HG03135 (cell line): ENCODE results near the gene SLC32A1.

Source experiments
- ATAC-seq: cut with Tn5 transposase; IDR thresholded peaks from one replicate; pipeline ENCODE4 v1.9.1; 2021; ENCODE audit warnings: mild to moderate bottlenecking, moderate library complexity; ENCODE audit not compliant: unreplicated experiment

The SLC32A1 gene, protein sequence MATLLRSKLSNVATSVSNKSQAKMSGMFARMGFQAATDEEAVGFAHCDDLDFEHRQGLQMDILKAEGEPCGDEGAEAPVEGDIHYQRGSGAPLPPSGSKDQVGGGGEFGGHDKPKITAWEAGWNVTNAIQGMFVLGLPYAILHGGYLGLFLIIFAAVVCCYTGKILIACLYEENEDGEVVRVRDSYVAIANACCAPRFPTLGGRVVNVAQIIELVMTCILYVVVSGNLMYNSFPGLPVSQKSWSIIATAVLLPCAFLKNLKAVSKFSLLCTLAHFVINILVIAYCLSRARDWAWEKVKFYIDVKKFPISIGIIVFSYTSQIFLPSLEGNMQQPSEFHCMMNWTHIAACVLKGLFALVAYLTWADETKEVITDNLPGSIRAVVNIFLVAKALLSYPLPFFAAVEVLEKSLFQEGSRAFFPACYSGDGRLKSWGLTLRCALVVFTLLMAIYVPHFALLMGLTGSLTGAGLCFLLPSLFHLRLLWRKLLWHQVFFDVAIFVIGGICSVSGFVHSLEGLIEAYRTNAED

GRCh38 chr20:38723848-38724625 is at the start of gene SLC32A1:
Gene SLC32A1, plus strand, starts transcription at chr20:38724486. Its CDS starts 239 bp downstream, at chr20:38724725.
- no peak for ATAC-seq

DNA sequence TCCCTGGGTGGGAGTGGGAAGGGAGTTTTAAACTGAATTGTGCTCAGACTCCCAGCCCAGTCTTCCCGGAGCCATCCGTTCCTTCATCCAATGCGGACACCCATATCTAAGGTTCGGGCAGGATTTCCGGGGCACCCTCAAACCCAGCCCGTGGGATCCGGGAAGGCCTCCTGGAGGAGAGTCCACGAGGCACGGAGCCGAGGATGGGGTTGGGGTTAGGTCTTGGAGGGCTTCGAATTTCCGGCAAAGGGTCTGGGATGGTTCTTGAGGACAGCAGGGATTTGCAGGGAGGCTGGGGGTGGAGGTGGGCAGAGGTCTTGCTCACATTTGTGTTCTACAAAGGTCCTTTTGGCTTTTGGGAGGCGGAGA is 49.5 kb upstream of the SLC32A1 start:
- no peak for ATAC-seq

DNA sequence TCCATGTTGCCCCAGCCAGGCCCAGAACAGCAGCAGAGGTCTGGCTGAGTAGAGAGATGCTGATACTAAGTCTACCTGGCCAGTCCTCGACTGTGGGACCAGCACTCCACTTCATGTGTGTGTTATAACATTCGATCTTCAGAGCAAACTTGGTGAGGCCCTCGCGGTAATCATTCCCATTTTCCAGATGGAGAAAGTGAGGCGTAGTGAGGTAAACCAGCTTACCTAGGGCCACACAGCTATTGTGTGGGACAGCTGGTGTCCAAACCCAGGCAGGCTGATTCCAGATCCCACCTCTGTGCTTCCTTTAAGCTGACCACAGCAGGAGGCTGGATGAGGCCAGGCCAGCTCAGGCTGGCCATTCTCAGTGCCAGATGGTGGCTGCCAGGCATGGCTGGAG is 47.7 kb upstream of the SLC32A1 start:
- ATAC-seq = no peak

- ATAC-seq = no peak
These were observed 43.6 kb upstream of the SLC32A1 start for GRCh38 chr20:38680500-38681306.

DNA sequence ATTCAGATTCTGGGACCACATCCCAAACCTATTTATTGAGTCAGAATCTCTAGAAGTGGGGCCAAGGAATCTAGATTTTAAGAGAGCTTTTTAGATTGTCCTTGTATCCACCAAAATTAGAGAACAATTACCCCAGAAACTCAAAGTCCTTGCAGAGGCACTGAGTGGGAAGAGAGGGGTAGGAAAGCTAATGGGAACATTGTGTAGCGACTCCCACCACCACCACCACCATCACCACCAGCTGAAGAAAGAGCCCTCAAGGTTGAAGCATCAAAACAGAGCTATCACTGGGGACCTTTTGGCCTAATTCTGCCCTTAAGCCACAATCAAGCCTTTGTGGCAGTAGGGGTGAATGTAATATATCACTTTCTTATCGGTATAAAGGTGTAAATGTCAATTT is 39.0 kb upstream of the SLC32A1 start:
- no peak for ATAC-seq

DNA sequence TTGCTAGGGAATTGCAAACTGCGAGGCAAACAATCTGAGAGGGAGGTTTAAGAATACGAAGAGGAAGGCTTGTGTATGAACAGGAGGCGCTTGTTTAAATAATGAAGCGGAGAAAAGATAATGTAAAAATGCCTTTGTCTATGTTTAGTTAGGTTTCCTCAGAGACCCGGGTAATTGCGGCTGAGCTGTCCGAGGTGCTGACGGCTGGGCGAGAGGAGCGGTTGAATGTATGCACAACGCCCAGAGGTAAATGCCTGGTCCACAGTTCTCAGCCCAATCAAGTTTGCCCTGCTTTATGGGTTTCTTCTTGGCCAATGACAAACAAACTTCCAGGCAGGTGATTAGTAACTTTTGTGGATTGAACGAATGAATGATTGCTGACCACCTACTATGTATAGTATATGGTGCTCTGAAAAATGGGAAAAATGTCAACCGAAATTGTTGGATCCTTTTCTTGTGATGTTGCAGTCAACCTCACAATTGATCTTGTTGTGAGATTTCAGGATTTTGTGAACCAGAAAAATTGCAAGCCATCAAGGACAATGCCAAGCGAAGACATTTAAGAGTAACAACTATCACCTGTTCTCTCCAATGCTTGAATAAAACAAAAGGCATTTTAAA is 38.3 kb upstream of the SLC32A1 start:
- ATAC-seq = no peak

DNA sequence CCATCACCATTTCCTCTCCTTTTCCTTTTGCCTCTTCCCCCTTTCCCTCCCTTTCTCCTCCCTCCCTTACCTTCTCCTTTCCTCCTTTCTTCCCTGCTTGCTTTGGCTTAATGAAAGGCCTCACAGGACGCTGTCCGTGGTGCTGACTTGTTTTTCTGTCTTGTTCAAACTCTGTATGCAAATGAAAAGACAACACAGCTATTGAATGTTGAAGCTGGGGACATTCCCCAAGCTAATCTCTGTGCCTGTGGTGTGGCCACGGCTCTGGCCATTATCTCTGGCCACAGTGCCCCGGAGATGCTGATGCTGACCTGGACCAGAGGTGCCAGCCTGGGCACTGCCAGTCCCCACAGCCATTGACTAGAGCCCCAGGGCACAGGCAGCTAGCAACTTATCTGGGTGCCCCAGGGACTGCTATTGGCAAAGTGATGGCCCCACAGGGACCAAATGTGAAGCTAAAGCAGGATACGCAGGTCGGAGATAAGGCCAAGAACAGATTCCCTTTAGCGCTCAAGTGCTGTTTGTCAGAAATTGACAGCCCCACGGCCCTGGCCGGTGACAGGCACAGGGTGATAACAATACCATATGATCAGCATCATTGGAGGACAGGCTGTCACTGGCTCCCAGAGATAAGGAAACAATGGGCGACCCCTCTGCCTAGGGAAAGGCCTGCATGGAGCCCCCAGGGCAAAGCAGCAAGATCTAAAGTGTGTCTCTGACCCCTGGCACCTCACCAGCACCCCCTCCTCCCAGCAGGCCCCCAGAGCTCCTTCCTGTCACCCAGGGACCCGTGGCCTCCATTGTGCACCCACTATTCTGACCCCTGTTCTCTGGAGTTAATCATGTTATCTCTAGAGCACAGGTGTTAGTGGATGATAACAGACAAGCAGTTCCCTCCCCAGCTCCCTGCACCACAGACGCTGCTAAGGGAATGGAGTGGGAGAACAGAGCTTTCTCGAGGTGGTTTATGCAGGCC is 31.6 kb upstream of the SLC32A1 start:
- no peak for ATAC-seq

DNA sequence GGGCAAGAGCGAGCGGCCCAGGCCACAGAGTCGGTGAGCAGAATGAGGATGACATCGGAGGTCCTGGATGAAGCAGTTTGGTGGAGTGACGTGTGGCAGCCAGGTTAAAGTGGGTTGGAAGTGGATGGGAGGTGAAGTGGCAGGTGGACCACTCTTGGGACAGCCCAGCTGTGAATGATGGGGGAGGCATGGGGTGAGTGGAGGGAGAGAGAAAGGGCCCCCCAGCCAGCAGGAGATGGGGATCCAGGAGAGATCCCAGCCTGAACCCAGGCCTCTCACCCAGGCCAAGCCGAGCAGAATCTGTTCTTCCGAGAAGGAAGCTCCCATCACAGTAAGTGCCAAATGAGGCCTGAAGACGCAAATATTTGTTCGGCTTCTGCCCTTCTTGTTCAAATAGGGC is 27.0 kb upstream of the SLC32A1 start:
- ATAC-seq = no peak

GRCh38 chr20:38698541-38698940 is 25.7 kb upstream of the SLC32A1 start:
- no peak for ATAC-seq

DNA sequence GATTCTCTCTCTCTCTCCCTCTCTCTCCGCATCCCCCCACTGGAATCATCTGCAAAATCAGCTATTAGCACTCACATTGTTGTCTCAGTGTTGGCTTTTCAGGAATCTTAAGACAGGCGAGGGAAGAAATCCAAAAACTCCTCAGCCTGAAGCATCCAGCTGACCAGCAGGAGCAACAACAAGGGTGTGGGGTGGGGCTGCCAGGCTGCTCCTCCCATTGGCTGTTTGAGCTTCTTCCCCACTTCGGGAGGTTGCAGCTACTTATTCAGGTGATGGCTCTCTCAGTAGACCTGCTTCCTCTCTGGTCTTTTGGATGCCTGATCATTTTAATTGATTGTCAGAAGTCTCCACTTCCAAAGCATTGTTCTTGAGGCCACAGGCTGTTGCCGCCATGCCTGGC is 24.1 kb upstream of the SLC32A1 start:
- ATAC-seq = no peak

DNA sequence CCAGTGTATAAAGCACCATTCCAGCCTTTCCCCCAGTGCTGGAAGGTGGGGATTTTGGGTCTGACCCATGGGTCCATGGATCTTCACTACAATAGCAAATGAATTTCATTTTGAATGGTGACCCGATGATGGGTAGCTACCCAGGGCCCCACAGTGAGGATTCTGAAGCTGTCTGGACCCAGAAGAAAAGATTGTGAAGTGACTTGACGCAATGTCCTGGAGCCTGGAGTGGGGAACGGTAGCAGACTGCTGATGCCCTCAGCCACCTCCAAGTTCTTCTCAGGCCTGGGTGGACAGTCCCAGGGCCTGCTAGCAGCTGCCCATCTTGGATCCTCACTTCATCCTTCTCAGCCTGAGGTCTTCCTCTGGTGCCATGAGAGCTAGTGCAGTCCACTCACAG is 23.4 kb upstream of the SLC32A1 start:
- no peak for ATAC-seq

- no peak for ATAC-seq
These were observed 20.8 kb upstream of the SLC32A1 start for GRCh38 chr20:38703526-38703925.

GRCh38 chr20:38704136-38704535 is 20.1 kb upstream of the SLC32A1 start:
- ATAC-seq = no peak

- no peak for ATAC-seq
These were observed 17.8 kb upstream of the SLC32A1 start for GRCh38 chr20:38706509-38706908.

GRCh38 chr20:38714308-38714707 is 10.0 kb upstream of the SLC32A1 start:
- ATAC-seq = no peak

GRCh38 chr20:38715646-38716045 is 8.6 kb upstream of the SLC32A1 start:
- ATAC-seq = no peak

DNA sequence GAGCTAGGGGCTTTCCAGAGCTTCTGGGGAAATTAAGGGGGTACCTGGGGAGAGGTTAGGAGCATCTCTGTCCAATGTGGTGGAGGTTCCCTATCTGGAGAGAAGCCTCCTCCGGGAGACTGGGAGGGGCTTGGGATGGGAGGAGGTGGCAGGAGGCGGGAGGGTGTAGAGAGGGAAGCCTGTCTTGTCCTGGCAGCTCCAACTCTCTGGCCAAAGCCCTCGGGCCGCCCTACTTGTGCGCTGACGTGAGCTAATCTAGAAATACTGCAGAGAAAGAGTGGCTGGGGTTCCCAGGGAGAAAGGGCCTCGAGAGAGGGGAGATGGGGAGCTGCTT is 1.6 kb upstream of the SLC32A1 start:
- no peak for ATAC-seq

DNA sequence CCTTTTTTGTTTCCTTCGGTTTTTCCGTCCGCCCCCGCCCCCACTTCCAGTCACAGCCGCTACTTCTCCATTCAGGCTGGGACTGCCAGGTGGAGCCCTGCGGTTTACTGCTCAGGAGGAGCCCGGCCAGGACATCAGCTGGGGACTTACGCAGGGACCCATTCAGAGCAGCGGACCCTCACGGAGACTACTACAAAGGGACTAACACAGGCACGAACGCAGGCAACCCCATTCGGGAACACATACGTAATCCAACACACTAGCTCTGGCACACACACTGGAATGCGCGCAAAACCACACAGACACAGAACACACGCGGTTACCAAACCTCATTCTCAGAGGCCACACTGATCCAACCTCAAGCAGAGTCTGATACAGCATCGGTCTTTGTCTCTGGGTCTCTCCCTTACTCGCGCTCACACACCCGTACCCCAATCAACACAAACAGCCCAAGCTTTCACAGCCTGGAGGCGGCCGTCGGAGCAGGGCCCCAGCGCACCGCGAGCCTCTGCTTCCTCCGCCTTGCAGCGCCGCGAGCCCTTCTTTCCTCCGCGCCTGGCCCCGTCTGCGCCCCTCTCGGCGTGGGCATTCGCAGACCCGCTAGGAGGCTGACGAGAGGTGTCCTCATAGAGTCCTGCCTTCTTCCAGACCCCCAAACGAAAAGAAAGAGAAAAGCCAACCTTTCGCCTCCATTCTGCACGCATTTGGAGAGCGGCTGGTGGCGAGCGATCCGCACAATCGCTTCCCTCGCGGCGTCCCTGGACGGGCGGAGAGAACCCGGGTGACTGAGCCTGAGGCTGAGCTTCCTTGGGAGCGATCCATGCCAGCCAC is 1.1 kb upstream of the SLC32A1 start:
- no peak for ATAC-seq

- no peak for ATAC-seq
These were observed 401 bp downstream of the SLC32A1 start for GRCh38 chr20:38724626-38725147.
